HCT116 (cell line): Measurements from ENCODE around the gene APCDD1L.

ENCODE experiments used
- POLR2A ChIP-seq: IDR thresholded peaks from 2 replicates; pipeline ENCODE4 v1.7.0; 2011; ENCODE audit warnings: borderline replicate concordance; ENCODE audit not compliant: insufficient read depth, insufficient read length; ENCODE audit errors: extremely low read depth
- RAD21 ChIP-seq: IDR thresholded peaks from 2 replicates; pipeline ENCODE4 v1.6.1; 2012; ENCODE audit warnings: low read depth, mild to moderate bottlenecking
- YY1 ChIP-seq: IDR thresholded peaks from 2 replicates; pipeline ENCODE4 v1.6.1; 2011; ENCODE audit warnings: low read length, low read depth, moderate library complexity, mild to moderate bottlenecking; ENCODE audit not compliant: insufficient replicate concordance; ENCODE audit errors: extremely low read depth
- TF ChIP-seq, protein P1 (sequence below): IDR thresholded peaks from 2 replicates; pipeline ENCODE4 v1.6.1; 2011; ENCODE audit warnings: mild to moderate bottlenecking, low read length, moderate library complexity; ENCODE audit not compliant: insufficient replicate concordance; ENCODE audit errors: extremely low read depth
- TF ChIP-seq, protein P2 (sequence below), 3 experiments: fragments of 200-600 bp in 1 of 3; sonication (generic) in 1 of 3; IDR thresholded peaks in 2 of 3; conservative IDR thresholded peaks in 1 of 3; 2 replicates each; pipeline ENCODE4 v1.5.1; 2012 to 2017; ENCODE audit warnings: low read depth in 2 of 3, low read length in 2 of 3, antibody characterized with exemption in 1 of 3, borderline replicate concordance in 1 of 3, control low read depth in 1 of 3, mild to moderate bottlenecking in 1 of 3, mixed read lengths in 1 of 3, mixed run types in 1 of 3, moderate library complexity in 1 of 3; ENCODE audit not compliant: insufficient read depth in 1 of 3
- TF ChIP-seq, protein P3 (sequence below): IDR thresholded peaks from 2 replicates; pipeline ENCODE4 v1.6.1; 2012; ENCODE audit warnings: low read depth

DNA sequence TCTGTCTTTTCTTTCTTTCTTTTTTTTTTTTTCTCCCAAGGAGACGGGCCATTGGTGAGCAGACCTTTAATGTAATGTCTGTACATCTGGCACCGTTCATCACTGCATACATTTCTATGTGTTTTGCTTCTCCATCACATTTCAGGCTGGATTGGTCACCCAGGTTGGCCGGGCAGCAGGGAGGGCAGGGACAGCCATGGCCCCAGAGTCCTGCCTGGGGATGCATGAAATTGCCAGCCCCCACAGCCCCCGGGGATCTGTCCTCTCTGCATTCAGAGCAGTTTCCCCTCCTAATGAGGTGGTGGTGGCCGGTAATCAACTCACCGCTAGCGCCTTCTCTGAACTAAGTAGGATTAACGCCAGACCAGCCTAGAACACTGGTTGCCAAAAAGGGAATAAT is 50.4 kb downstream of the APCDD1L start:
- TF ChIP-seq POLR2A = no peak
- TF ChIP-seq, protein P1, sequence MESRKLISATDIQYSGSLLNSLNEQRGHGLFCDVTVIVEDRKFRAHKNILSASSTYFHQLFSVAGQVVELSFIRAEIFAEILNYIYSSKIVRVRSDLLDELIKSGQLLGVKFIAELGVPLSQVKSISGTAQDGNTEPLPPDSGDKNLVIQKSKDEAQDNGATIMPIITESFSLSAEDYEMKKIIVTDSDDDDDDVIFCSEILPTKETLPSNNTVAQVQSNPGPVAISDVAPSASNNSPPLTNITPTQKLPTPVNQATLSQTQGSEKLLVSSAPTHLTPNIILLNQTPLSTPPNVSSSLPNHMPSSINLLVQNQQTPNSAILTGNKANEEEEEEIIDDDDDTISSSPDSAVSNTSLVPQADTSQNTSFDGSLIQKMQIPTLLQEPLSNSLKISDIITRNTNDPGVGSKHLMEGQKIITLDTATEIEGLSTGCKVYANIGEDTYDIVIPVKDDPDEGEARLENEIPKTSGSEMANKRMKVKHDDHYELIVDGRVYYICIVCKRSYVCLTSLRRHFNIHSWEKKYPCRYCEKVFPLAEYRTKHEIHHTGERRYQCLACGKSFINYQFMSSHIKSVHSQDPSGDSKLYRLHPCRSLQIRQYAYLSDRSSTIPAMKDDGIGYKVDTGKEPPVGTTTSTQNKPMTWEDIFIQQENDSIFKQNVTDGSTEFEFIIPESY = no peak
- TF ChIP-seq, protein P2, sequence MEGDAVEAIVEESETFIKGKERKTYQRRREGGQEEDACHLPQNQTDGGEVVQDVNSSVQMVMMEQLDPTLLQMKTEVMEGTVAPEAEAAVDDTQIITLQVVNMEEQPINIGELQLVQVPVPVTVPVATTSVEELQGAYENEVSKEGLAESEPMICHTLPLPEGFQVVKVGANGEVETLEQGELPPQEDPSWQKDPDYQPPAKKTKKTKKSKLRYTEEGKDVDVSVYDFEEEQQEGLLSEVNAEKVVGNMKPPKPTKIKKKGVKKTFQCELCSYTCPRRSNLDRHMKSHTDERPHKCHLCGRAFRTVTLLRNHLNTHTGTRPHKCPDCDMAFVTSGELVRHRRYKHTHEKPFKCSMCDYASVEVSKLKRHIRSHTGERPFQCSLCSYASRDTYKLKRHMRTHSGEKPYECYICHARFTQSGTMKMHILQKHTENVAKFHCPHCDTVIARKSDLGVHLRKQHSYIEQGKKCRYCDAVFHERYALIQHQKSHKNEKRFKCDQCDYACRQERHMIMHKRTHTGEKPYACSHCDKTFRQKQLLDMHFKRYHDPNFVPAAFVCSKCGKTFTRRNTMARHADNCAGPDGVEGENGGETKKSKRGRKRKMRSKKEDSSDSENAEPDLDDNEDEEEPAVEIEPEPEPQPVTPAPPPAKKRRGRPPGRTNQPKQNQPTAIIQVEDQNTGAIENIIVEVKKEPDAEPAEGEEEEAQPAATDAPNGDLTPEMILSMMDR (IDR thresholded peaks at IDR 0.05 in 2 of 3, conservative IDR thresholded peaks at IDR 0.05 in 1 of 3; ENCODE audit: borderline replicate concordance in 1 of 3, insufficient read depth in 1 of 3, low read depth in 2 of 3, low read length in 2 of 3) = no peak
- TF ChIP-seq, protein P3, sequence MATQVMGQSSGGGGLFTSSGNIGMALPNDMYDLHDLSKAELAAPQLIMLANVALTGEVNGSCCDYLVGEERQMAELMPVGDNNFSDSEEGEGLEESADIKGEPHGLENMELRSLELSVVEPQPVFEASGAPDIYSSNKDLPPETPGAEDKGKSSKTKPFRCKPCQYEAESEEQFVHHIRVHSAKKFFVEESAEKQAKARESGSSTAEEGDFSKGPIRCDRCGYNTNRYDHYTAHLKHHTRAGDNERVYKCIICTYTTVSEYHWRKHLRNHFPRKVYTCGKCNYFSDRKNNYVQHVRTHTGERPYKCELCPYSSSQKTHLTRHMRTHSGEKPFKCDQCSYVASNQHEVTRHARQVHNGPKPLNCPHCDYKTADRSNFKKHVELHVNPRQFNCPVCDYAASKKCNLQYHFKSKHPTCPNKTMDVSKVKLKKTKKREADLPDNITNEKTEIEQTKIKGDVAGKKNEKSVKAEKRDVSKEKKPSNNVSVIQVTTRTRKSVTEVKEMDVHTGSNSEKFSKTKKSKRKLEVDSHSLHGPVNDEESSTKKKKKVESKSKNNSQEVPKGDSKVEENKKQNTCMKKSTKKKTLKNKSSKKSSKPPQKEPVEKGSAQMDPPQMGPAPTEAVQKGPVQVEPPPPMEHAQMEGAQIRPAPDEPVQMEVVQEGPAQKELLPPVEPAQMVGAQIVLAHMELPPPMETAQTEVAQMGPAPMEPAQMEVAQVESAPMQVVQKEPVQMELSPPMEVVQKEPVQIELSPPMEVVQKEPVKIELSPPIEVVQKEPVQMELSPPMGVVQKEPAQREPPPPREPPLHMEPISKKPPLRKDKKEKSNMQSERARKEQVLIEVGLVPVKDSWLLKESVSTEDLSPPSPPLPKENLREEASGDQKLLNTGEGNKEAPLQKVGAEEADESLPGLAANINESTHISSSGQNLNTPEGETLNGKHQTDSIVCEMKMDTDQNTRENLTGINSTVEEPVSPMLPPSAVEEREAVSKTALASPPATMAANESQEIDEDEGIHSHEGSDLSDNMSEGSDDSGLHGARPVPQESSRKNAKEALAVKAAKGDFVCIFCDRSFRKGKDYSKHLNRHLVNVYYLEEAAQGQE = no peak
- TF ChIP-seq YY1 = no peak
- no peak for TF ChIP-seq RAD21
